Upper lobe of left lung (tissue), 4 donors: ENCODE measurements around the gene ARHGEF4.

Experiments
- EP300 ChIP-seq, 4 donors: sonication (generic); formaldehyde crosslinking; IDR thresholded peaks; one replicate each; pipeline ENCODE4 v1.5.1; 2017; ENCODE audit warnings: antibody characterized with exemption in 4 of 4, control low read depth in 2 of 4
- POLR2A ChIP-seq, 4 donors: fragments of 450-650 bp; IDR thresholded peaks; one replicate each; pipeline ENCODE4 v1.5.1; 2016 to 2017; ENCODE audit warnings: antibody characterized with exemption in 4 of 4, mild to moderate bottlenecking in 2 of 4
- POLR2AphosphoS5 ChIP-seq, 2 donors: sonication (generic); formaldehyde crosslinking; IDR thresholded peaks; one replicate each; pipeline ENCODE4 v1.5.1; 2017; ENCODE audit warnings: antibody characterized with exemption in 2 of 2
- TF ChIP-seq, protein P1 (sequence below), 6 experiments: fragments of 450-650 bp in 4 of 6; fragments of 200-600 bp in 2 of 6; sonication (generic) in 2 of 6; IDR thresholded peaks; one replicate each; pipeline ENCODE4 v1.5.1; 2016 to 2019; ENCODE audit warnings: antibody characterized with exemption in 6 of 6

DNA sequence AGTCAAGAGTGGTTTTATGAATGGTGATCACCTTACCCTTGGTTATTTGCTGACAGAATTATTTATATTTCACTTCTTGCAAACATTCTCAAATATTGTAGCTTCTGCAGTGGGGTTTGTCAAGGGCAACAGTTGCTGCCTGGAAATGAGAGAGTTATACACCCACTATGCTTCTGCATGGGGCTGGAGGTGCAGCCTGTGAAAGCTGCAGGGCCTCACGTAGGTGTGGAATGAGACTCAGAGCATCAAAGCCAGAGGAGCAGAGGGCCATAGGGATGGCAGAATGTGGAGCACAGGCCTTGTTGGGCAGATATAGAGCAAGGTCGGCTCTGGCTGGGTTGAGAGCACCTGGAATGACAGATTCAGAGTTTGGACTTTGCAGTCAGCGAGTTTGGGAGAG is 128.2 kb downstream of the ARHGEF4 start:
- TF ChIP-seq, protein P1, sequence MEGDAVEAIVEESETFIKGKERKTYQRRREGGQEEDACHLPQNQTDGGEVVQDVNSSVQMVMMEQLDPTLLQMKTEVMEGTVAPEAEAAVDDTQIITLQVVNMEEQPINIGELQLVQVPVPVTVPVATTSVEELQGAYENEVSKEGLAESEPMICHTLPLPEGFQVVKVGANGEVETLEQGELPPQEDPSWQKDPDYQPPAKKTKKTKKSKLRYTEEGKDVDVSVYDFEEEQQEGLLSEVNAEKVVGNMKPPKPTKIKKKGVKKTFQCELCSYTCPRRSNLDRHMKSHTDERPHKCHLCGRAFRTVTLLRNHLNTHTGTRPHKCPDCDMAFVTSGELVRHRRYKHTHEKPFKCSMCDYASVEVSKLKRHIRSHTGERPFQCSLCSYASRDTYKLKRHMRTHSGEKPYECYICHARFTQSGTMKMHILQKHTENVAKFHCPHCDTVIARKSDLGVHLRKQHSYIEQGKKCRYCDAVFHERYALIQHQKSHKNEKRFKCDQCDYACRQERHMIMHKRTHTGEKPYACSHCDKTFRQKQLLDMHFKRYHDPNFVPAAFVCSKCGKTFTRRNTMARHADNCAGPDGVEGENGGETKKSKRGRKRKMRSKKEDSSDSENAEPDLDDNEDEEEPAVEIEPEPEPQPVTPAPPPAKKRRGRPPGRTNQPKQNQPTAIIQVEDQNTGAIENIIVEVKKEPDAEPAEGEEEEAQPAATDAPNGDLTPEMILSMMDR (IDR thresholded peaks at IDR 0.05): no peak
- no peak for TF ChIP-seq POLR2AphosphoS5 (IDR thresholded peaks at IDR 0.05)
- no peak for TF ChIP-seq EP300 (IDR thresholded peaks at IDR 0.05)
- TF ChIP-seq POLR2A (IDR thresholded peaks at IDR 0.05): no peak
